ENCODE data around the gene NWD2.
"Not testable (repeated sequence)": the region's sequence is repeated elsewhere in the genome, so short reads cannot be mapped to it uniquely, and the experiment has no call there.

NWD2 gene

DNA sequence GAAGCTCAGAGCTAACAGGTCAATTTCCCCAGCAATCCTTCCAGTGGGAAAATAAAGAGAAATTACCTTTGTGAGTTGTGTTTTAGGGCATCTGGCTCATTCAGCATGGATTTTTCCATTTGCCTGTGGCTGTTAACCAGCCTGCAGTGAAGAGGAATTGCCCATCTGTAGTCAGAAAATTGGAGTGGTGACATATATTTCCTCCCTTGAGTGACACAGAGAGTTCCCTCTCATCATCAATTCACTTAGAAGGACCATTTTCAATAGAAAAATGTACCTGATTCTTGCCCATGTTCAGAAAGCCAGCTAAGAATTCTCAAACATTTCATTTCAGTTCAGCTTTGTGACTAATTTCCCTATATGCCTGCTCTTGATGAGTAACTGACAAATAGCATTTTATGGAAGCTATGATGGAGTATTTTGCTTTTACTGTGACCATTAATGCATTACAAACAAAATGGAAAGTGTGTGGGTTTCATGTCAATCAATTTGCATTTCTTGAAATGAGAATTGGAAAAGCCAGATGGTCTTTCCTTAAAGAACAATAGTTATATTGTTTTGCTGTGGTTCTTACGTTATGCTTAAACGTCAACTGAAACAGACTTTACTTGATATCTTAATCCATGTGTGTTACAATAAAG is 155.8 kb downstream of the NWD2 start:
- no peak for DNase-seq

DNA sequence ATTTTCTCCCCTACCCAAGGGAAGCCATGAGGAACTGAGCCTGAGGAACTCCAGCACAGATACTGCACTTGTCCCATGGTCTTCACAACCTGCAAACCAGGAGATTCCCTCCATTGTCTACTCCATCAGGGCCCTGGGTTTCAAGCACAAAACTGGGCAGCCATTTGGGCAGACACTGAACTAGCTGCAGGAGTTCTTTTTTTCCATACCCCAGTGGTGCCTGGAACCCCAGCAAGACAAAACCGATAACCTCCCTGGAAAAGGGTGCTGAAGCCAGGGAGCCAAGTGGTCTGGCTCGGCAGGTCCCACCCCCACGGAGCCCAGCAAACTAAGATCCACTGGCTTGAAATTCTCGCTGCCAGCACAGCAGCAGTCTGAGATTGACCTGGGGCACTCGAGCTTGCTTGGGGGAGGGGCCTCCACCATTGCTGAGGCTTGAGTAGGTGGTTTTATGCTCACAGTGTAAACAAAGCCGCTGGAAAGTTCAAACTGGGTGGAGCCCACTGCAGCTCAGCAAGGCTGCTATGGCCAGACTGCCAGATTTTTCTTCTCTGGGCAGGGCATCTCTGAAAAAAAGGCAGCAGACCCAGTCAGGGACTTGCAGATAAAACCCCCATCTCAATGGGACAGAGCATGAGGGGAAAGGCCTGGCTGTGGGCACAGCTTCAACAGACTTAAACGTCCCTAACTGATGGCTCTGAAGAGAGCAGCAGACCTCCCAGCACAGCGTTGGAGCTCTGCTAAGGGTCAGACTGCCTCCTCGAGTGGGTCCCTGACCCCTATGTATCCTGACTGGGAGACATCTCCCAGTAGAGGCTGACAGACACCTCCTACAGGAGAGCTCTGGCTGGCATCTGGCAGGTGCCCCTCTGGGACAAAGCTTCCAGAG is 163.6 kb downstream of the NWD2 start:
- DNase-seq: not testable (repeated sequence)

- not testable (repeated sequence) for DNase-seq
Observed at GRCh38 chr4:37413612-37414011, 169.1 kb downstream of the NWD2 start.

DNA sequence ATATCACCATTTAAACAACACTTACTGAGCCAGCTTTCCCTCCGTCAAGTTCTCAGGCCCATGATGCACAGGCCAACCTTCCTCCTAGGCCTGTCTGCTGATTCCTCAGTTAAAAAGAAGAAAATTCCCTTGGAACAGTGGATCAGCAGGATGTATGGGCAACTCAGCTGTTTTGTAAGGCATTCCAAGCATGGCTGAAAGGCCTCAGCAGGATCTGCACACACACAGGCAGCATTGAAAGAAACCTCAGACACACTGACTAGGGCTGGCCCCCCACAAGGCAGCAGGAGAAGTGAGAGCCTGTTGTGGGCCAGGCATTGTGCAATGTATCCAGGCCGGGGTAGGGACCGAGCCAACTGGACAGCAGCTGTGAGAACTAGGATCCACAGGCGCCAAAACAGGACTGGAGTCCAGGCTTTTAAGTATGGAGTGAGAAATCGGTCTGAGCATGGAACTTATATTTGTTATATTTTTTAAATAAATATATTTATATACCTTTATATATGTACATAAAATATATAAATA is 171.4 kb downstream of the NWD2 start:
- no peak for DNase-seq

- DNase-seq: no peak
Observed at GRCh38 chr4:37421614-37422013, 177.1 kb downstream of the NWD2 start.

DNA sequence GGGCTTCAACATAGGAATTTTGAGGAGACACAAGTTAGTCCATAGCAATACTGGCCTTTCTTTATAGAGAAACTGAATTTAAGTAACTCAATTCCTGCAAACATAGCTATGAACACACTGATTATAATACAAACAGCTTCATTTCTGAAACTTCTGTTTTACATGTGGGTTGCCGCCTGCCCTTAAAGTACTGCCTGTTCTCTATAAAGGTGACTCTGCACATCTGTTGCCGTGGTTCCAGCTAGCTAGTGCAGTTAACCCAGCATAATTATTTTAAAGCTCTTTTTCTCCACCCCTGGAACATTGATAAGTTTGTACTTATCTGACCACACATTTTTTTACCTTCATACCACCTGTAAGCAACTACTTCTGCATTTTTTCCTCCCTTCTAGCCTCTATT is 177.6 kb downstream of the NWD2 start:
- no peak for DNase-seq

DNA sequence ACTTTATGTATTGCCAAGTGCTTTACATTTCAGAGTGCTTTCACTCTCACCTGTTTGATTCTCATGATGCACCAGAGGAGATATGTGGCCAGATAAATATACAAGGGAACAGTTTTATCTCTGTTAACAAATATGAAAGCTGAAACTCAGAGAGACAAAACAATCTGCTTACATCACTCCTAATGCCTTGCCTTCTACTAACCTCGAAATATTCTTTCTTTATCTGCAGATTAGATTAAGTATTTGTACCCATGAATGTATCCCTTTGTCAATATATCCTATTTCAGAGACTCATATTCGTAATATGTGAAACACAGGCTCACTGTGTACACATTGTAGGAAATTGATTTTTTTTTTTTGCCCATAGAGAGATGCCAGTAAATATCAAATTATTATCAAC is 178.1 kb downstream of the NWD2 start:
- DNase-seq: no peak

GRCh38 chr4:37423310-37423709 is 178.8 kb downstream of the NWD2 start:
- no peak for DNase-seq

DNA sequence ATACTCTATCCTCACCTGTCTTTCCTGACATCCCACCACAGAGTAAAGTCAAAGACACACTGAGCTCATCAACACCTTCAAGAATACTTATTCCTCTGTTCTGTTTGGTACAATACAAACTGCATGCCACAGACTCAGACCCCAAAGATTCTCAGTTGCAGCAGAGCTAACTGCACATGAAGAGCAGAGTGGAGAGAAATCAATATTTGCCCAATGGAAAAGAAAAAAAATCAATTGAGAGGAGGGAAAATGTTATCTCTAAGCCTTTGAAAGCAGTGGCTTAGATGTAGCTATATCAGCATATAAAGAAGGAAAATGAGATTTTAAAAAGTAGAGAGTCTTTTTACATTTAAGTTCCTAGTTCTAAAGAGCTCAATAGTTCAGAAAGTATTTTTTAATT is 180.2 kb downstream of the NWD2 start:
- DNase-seq: no peak

GRCh38 chr4:37425857-37426256 is 181.3 kb downstream of the NWD2 start:
- no peak for DNase-seq

DNA sequence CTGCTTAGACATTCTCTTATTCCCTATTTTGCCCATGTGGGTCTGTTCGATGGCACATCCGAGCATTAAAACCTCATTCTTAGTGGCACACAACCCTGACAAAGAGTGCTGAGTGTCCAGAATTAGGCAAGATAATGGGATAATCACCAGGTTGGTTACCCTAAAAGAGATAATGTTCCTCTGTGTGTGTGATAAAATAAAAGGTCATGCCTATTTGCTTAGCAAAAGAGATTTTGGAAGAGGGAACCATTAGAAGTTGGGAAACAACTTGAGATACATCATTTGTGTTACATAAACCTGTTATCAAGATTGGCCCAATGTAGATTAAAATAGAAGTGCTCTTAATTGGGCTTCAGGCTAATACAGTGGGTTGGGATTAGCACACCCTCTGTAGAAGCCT is 182.7 kb downstream of the NWD2 start:
- DNase-seq: no peak

GRCh38 chr4:37429906-37430305 is 185.4 kb downstream of the NWD2 start:
- DNase-seq: no peak

- DNase-seq: no peak
Observed at GRCh38 chr4:37430718-37431416, 186.3 kb downstream of the NWD2 start.

- DNase-seq: no peak
Observed at GRCh38 chr4:37431417-37431743, 186.8 kb downstream of the NWD2 start.

GRCh38 chr4:37434469-37434868 is 189.9 kb downstream of the NWD2 start:
- no peak for DNase-seq

DNA sequence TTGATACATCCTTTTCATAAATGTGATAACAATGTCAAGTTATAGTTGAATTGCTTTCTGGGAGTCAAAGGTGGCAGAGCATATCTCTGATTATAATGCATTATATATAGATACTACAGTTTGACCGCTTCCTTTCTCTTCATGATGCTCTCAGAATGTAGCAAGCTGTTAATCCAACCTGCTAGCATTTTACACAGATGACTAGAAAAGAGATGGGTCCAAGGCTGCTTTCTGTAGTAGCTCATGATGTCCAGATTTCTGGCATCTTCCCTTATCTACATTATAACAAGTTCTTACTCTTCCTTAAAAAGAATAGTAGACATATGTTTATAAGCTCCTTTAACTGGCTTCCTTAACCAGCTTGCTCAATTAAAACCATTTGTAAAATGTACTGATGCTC is 192.0 kb downstream of the NWD2 start:
- DNase-seq: no peak

GRCh38 chr4:37437163-37437562 is 192.6 kb downstream of the NWD2 start:
- no peak for DNase-seq

- DNase-seq: no peak
Observed at GRCh38 chr4:37438564-37439279, 194.2 kb downstream of the NWD2 start.

DNA sequence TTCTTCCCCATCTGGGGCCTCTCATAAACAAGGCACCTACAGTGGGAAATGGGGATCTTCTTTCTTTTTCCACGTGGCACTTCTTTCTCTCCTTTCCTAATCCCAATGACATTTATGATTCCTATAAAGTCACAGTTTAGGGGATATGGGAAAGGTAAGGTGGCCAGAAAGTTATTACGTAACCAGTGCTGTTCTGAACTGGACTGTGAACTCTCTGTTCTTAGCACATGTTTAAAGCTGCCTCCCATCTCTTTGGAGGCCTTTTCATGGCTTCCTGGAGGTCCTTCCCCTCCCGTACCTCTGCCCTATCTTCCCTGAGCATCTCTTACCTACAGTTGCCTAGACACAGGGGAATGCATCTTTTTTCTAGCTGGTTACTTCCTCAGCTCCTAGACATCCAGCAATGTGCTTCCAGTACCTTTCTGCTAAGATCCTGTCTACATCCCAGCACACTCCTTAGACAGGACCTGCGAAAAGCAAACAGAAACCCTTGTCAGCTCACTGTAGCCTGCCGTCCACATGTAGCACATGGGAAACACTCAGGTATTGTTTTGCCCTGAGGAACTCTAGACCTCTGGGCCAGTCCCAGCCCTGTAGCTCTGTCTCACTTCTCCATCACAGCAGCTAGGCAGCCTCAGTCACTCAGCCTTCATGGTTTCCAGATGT is 195.4 kb downstream of the NWD2 start:
- DNase-seq: no peak

GRCh38 chr4:37440501-37440900 is 196.0 kb downstream of the NWD2 start:
- DNase-seq: no peak

DNA sequence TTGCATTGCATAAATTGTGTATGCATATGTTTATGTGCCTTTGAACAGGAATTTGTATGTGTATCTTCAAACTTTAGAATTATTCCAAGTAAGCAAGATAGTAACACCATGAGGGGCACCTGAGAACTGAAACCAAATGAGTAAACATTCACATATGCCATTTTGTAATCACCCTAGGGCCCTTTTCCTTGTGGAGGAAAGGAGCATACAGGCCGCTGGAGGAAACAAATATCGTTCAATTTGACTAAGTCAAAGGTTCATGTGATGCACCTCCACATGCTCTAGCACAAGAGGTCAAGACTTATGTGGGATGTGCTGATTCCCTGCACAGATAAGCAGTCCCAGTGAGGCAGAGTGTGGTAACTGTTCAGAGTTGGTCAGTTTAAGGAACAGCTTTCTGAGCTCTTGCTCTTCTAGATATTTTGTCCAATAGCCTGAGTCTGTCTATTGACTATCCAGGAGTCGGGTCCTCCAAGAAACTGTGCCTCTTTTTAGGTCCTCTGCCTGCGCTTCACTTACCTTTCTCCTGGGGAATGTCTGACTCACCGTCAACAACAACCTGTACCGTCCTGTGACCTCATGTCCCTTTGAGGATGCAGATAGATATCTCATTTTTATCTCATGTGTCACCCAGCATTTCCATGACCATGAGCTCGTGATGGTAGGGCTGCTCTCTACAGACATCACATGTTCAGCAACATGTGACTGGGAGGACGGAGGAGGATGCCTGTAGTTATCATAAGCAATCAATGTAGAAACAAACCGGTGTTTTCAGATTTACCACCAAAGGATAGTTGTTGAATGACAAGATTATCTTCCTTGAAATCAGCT is 196.9 kb downstream of the NWD2 start:
- no peak for DNase-seq

- no peak for DNase-seq
Observed at GRCh38 chr4:37442062-37442323, 197.4 kb downstream of the NWD2 start.

Data from hematopoietic multipotent progenitor cell treated with erythropoietin and hydrocortisone succinate and interleukin-3 and kit ligand, for 4 days (in vitro differentiated cells).